CMK (cell line): Measurements from ENCODE around the gene SORL1.
"Not testable (repeated sequence)": the region's sequence is repeated elsewhere in the genome, so short reads cannot be mapped to it uniquely, and the experiment has no call there.

Experiments used
- DNase-seq: peaks from one replicate; pipeline ENCODE4 v3.0.0-alpha.2; 2010; ENCODE audit warnings: low read depth

SORL1 gene, protein sequence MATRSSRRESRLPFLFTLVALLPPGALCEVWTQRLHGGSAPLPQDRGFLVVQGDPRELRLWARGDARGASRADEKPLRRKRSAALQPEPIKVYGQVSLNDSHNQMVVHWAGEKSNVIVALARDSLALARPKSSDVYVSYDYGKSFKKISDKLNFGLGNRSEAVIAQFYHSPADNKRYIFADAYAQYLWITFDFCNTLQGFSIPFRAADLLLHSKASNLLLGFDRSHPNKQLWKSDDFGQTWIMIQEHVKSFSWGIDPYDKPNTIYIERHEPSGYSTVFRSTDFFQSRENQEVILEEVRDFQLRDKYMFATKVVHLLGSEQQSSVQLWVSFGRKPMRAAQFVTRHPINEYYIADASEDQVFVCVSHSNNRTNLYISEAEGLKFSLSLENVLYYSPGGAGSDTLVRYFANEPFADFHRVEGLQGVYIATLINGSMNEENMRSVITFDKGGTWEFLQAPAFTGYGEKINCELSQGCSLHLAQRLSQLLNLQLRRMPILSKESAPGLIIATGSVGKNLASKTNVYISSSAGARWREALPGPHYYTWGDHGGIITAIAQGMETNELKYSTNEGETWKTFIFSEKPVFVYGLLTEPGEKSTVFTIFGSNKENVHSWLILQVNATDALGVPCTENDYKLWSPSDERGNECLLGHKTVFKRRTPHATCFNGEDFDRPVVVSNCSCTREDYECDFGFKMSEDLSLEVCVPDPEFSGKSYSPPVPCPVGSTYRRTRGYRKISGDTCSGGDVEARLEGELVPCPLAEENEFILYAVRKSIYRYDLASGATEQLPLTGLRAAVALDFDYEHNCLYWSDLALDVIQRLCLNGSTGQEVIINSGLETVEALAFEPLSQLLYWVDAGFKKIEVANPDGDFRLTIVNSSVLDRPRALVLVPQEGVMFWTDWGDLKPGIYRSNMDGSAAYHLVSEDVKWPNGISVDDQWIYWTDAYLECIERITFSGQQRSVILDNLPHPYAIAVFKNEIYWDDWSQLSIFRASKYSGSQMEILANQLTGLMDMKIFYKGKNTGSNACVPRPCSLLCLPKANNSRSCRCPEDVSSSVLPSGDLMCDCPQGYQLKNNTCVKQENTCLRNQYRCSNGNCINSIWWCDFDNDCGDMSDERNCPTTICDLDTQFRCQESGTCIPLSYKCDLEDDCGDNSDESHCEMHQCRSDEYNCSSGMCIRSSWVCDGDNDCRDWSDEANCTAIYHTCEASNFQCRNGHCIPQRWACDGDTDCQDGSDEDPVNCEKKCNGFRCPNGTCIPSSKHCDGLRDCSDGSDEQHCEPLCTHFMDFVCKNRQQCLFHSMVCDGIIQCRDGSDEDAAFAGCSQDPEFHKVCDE (N-terminal part only)

DNA sequence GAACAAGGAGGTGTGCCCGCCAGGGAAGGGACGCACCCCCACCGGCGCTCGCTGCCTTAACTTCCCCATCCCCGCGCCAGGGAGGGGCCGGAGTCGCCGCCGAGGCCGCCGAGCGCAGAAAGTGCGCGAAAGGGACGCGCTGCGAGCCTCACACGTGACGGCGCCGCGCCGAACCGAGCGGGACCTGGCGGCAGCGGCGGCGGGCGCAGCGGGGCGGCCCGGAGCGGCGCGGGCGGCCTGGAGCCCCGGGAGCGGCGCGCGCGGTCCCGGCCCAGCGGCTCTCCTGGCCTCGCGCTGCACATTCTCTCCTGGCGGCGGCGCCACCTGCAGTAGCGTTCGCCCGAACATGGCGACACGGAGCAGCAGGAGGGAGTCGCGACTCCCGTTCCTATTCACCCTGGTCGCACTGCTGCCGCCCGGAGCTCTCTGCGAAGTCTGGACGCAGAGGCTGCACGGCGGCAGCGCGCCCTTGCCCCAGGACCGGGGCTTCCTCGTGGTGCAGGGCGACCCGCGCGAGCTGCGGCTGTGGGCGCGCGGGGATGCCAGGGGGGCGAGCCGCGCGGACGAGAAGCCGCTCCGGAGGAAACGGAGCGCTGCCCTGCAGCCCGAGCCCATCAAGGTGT lies at the start of gene SORL1:
Gene SORL1, plus strand, starts transcription at position 329 of the 623 bp plus-strand sequence. Its CDS starts 18 bp downstream, at position 347.
- DNase-seq = no peak

DNA sequence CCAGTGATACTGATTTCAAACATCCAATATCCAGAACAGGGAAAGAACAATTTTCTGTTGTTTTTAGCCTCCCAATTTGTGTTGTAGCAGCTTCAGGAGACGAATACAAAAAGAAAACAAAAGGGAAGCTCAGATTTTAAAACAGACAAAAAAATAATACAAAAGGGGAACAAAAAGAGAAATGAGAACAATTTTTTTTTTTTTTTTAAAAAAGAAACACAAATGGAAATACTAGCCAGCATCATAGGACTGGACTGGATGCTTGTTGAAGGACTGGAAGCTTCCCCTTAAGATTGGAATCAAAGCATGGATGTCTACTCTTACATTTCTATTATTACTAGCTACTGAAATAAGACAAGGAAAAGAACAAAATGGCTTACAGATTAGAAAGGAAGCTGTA lies 46.5 kb upstream of the SORL1 start:
- no peak for DNase-seq

DNA sequence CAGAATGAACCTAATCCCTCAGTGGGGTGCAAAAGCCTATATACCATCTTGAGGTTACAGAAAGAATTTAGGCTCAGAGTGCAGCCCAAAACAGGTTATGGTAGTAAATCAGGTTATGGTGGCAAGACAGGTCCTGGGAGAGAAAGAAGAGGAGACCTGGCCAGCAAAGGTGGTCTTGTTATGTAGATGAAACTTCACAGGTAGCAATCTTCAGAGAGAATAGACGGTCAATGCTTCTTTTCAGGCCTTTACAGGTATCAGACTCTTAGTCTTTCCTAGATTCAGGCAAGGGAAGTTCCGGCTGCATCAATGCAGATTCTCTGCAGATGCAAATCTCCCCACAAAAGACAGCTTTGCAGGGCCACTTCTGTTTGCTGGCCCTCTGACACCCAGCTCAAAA lies 45.8 kb upstream of the SORL1 start:
- DNase-seq = no peak

DNA sequence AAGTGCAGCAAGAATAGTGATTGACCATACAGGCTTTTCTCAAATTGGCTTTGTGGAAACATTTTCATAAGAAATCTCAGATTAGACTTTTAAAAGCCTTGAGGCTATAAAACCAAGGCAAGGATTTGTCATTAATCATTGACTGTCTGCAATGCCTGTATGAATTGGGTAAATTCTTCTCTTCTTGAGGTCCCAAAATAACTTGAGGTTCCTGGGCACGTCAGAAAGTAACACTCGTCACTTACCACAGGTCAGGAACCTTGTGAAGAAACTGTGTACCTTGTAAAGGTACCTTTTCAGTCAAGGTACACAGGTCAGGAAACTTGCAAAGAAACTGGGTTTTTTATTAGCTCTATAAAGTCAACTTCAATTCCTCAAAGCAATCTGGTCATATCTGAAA lies 43.3 kb upstream of the SORL1 start:
- no peak for DNase-seq

DNA sequence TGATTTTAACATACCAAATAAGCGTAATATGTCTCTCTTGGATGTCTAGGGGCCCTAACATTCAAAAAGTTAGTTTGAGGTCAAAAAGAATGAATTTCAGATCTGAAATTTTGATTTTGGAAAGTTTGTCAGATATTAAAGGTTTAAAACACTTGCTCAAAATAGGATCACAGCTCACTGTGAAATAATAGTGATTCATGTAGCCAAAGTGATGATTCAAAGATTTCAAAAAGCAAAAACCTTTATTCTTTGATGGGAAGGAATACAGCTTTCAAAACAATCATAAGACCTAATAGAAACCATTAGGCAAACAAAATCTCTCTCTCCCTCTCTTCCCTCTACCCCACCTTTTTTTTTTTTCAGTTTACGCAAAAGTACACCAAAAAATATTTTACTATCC lies 42.1 kb upstream of the SORL1 start:
- not testable (repeated sequence) for DNase-seq

DNA sequence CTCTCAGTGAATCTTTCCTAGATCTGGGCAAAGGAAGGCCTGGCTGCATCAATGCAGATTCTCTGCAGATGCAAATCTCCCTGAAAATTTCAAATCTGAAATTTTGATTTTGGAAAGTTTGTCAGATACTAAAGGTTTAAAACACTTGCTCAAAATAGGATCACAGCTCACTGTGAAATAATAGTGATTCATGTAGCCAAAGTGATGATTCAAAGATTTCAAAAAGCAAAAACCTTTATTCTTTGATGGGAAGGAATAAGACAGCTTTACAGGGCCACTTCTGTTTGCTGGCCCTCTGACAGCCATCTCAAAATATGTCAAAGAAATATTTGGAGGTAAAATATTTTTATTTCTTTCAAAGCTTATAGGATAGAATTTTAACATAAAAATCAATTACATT lies 40.8 kb upstream of the SORL1 start:
- DNase-seq = not testable (repeated sequence)

DNA sequence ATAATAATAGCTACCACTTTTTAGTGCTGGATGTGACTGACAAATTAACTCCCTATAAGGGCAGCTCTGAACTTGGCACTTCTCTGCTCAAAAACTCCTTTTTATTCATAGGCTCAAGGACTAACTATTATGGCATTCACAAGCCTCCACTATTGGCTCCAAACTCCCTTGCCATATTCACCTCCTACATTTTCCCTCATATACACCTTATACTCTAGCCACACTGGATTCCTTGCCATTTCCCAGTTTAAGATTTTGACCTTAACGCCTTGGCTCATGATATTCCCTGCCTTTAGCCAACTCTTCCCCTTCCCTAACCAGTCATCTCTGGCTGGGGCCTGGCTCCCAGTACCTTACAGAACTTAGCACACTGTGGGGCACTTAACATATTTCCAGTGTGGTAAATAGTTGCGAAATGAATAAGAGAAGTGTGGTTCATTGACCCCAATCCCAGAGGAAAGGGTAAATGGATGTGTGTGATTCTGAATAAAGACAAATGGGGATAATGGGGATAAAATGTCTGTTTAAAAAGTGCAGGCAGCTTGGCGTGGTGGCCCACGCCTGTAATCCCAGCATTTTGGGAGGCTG lies 40.0 kb upstream of the SORL1 start:
- DNase-seq = no peak

DNA sequence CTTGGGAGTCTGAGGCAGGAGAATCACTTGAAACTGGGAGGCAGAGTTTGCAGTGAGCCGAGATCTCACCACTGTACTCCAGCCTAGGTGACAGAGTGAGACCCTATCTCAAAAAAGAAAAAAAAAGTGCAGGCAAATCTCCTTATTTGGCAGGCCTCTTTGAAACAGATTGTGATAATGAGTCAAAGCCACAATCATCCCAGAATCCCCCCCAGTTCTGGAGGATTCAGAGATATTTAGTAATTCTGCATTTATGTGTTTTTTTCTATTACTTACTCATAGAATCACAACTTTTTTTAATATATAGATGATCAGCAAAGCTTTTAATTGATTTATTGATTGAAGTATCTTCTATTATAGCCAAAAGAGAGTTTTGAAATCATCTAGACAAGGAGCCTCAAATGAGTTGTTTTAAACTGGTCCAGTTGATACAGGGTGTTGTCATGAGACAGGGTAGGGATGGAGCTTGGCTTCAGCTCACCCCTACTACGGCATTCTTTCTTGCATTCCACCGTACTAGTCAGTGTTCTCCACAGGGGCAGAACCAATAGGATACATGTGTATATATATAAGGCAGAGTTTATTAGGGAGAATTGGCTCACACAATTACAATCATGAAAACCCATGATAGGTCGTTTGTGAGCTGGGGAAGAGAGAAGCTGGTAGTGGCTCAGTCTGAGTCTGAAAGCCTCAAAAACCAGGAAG lies 39.3 kb upstream of the SORL1 start:
- DNase-seq = no peak

DNA sequence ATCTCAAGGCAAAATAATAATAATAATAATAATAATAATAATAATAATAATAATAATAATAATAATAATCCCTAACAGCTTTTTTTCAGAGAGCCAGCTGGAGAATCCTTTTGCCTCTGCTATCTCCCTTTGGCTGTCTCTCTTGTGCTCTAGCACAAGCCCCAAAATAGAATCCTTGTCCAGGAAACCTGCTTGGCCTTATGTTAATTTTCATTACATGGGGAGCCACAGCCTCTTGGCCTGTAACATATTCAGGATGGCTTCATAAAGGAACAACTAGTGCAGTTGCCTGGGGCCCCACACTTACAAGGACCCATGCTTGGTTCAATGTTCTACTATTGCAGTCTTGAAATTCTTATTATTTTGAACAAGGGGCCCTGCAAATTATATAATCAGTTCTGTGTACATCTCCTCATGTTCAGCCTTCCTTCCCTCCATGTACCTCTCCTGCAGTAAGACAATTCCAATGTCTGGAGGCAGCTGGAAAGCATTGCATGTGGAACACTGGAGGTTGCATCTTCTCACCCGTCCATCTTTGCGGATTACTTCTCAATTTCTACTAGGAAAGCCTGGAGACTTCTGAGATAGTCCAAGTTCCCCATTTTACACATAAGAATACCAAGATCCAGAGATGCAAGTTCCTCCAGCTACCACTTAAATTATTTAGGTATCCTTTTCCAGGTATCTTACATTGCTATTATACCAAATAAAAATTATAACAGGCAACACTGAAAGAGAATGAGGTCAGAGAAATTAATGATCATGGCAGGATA lies 37.8 kb upstream of the SORL1 start:
- no peak for DNase-seq

DNA sequence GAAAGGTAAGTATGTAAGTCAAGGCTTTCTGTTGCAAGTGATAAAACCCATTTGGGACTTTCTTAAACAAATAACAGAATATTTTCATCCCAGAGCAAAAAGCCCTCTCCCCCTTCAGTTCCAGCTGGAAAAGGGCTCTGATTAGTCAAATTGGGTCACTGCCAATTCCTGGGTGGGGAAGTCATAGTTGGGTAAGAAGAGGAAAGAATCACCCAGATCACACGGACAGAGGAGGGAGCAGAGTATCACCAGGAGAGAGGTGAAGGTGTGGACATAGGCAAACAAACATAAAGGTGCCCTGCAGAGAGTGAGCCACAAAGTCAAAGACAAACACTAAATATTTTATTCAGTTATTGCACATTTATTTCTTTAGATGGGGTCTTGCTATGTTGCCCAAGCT lies 36.3 kb upstream of the SORL1 start:
- no peak for DNase-seq

DNA sequence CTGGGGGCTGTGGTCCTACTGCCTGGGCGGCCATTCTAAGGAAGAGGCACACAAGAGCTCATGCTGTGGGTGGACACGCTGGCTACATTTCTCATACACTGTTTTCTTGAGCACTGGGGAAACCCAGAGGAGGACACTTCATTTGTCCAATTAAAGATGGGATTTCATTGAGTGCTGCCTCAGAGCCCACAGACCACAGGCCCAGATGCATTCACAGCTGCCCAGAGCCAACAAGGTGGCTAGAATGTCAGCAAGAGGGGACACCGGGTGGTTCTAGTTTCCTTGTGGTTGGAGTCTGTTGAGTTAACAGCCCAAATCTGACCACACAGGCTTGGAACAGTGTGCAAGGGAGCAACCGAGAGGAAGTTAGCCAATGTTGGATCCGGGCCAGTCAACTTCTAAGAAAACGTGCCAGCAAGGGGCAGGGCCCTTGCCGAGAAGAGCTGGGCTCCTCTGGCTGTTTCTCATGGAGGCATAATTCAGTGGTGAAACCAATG lies 35.0 kb upstream of the SORL1 start:
- peak; percentile 95 for DNase-seq

DNA sequence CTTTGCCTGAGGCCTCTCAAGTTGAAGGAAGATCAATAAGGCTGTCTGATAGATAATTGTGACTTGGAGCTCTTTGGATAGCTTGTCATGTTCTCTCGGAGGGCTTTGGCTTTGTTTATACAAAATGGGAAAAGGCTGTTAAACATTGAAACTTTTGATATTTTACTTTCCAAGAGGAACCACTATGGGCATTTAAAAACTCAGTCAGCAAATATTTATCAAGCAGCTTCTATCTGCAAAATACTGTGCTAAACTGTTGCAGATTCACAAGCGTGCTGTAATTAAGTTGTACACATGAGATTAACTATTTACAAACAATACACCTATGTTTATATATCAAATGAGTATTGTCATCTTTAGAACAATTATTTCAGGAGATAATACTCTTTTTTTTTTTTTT lies 34.5 kb upstream of the SORL1 start:
- no peak for DNase-seq

DNA sequence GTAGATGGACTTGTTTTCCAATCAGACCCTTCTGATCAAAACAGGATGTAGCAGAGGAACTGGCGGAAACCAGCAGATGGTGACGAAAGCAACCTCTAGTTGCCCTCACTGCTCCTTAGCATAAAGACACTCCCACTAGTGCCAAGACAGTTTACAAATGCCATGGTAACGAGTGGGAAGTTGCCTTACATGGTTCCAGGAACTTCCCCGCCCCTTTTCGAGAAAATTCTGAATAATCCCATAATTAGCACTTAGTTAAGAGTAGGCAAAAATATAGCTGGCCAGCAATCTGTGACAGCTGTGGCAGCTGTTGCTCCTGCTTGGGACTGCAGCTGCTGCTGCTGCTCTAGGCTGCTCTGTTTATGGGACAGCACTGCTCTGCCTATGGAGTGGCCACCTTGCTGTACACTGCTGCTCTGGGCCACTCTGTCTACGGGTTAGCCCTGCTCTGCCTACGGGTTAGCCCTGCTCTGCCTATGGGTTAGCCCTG lies 33.4 kb upstream of the SORL1 start:
- peak; percentile 45 for DNase-seq

DNA sequence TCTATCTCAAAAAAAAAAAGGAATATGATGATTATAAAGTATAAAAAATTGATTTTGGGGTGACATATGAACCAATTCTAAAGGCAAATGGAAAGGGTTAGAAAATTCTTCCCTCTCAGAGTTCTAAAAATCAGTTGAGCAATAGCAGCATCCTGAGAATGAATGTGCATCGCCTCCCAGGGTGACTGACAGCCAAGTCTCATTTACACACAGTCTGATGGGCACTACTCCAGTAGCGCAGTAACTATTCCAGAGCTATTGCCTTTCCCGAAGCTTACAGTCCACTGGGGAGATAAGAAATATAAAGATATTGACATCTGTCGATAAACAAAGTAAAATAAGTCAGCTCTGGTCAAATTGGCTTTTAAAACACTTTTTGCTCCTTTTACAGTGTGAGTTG lies 32.3 kb upstream of the SORL1 start:
- no peak for DNase-seq

DNA sequence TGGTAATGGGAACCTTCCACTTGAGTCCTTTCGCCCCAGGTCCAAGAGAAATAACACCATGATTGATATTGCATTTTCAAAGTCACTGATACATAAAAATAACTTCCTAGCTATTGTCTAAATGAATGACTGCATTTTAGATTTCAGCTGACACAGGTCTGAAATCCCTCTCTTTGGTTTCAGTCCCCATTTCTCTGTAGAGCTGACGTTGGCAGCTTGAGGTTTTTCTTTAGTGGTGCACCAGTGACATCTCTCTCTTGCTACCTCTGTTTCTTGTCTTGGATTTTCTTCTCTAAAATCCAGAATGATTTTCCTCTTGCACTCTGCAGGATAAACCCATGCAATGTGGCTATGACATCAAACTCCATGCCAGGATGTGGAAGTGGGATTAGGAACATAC lies 31.7 kb upstream of the SORL1 start:
- no peak for DNase-seq

DNA sequence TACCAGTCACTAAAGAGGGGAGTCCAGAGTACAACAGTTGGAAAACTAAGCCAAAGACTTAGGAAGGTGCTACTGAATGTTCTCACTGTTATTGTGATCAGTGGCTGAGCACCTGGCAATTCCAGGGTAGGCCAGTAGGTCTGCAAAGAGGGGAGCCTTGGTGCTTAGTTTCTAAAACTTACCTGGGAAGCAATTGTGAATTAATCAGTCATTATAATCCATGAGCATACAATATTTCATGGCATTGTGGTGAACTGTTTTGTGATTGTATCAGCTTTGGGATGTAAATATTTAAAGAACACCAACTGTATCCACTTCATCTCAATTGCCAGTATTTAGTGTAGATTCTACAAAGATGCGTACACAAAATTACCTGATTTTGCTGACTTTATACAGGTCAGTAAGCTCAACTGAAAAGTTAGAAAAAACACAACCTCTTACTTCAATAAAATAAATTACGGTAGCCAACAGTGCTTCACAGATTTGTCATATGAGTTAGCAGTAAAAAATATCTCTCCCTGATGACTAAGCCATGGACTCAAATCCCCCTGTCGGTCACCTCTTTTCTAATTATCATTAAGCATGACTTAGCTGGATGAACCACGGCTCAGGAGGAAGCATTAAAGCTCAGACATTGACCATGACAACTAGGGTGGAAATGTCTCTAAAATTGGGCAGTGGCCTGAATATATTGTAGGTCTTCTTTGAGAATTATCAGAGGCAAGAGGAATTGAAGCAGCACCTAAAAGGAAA lies 30.8 kb upstream of the SORL1 start:
- no peak for DNase-seq

DNA sequence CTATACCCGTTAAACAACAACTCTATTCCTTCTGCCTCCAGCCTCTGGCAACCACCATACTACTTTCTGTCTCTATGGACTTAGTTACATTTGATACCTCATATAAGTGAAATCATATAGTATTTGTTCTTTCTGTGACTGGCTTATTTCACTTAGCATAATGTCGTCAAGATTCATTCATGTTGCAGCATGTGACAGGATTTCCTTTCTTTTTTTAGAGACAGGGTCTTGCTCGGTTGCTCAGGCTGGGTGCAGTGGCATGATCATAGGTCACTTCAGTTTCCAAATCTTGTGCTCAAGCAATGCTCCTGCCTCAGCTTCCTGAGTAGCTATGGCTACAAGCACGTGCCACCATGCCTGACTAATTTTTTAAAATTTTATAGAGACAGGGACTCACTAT lies 29.4 kb upstream of the SORL1 start:
- DNase-seq = no peak

DNA sequence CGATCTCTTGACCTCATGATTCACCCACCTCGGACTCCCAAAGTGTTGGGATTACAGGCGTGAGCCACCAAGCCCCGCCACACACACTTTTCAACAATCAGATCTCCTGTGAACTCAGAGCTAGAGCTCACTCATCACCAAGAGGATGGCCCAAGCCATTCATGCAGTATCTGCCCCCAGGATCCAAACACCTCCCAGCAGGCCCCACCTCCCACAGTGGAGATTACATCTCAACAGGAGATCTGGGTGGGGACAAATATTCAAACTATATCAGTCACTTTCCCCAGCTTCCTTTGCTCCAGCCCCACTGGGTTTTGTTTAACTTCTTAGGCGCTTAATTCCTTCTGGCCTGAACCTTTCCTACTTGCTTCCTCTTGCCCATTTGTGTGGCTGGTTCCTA lies 26.3 kb upstream of the SORL1 start:
- no peak for DNase-seq
